IMR-90 (cell line): ENCODE measurements around the gene PRR5L. TPM values are rescaled to one million over a fixed set of nuclear protein-coding genes. Genes with fewer than 3 reads are reported as not detected.
A peak's percentile ranks its signal among the peaks of the same experiment; 100 is the strongest.

Source experiments
- ATAC-seq: fragments of 200-7000 bp; cut with Tn5 transposase; 2 replicates; pipeline ENCODE4 v1.9.1; 2020; ENCODE audit warnings: low read depth, mild to moderate bottlenecking, moderate library complexity
- BruUV-seq: library from RNA; stranded (reverse); fragments of 400-500 nt; replicated peaks from 2 replicates; lab custom pipeline; 2021; lab: Mats Ljungman, UMichigan
- CTCF ChIA-PET: fragments of 300-600 bp; formaldehyde crosslinking; extraction: SDS; loops from one replicate; lab custom pipeline; 2021; ENCODE audit warnings: antibody characterized with exemption; lab: Yijun Ruan, JAX
- POLR2A ChIA-PET: fragments of 300-600 bp; sonication (Branson Sonifier 250); formaldehyde crosslinking; loops from one replicate; lab custom pipeline; 2022; ENCODE audit warnings: antibody characterized with exemption; ENCODE audit not compliant: unreplicated experiment; lab: Charles Lee
- DNase-seq: peaks from one replicate; pipeline ENCODE4 v3.0.0; 2013
- H2AFZ ChIP-seq: replicated peaks from 2 replicates; pipeline ENCODE3; 2013; ENCODE audit warnings: low read length, mild to moderate bottlenecking; ENCODE audit not compliant: poor library complexity
- H2AK5ac ChIP-seq: 2 replicates; pipeline ENCODE4 v1.6.1; 2013; ENCODE audit warnings: low read depth, low read length, inconsistent platforms
- H2AK9ac ChIP-seq: replicated peaks from 2 replicates; pipeline ENCODE3; 2013; ENCODE audit warnings: mild to moderate bottlenecking, low read depth, low read length, moderate library complexity; ENCODE audit not compliant: poor library complexity
- H2BK120ac ChIP-seq: 2 replicates; pipeline ENCODE4 v1.6.1; 2013; ENCODE audit warnings: low read depth, low read length, inconsistent platforms
- H2BK15ac ChIP-seq: 3 replicates; pipeline ENCODE4 v1.6.1; 2013; ENCODE audit warnings: low read depth, low read length, inconsistent platforms
- H2BK20ac ChIP-seq: 2 replicates; pipeline ENCODE4 v1.6.1; 2013; ENCODE audit warnings: low read depth, mild to moderate bottlenecking, inconsistent platforms, low read length, moderate library complexity
- H2BK5ac ChIP-seq: 2 replicates; pipeline ENCODE4 v1.6.1; 2013; ENCODE audit warnings: mild to moderate bottlenecking, low read depth, low read length, inconsistent platforms; ENCODE audit not compliant: poor library complexity, severe bottlenecking
- H3K14ac ChIP-seq: replicated peaks from 2 replicates; pipeline ENCODE4 v1.6.1; 2013; ENCODE audit warnings: low read depth, low read length, inconsistent platforms
- H3K18ac ChIP-seq: 2 replicates; pipeline ENCODE4 v1.6.1; 2013; ENCODE audit warnings: low read depth, low read length, control low read depth
- H3K23ac ChIP-seq: 2 replicates; pipeline ENCODE4 v1.6.1; 2013; ENCODE audit warnings: low read depth, low read length, inconsistent platforms
- H3K27ac ChIP-seq: 2 replicates; pipeline ENCODE4 v1.5.1; 2013; ENCODE audit warnings: mild to moderate bottlenecking, control low read depth, low read length; ENCODE audit not compliant: insufficient read depth
- H3K27me3 ChIP-seq: 2 replicates; pipeline ENCODE4 v1.6.1; 2013; ENCODE audit warnings: low read length; ENCODE audit not compliant: control insufficient read depth, insufficient read depth
- H3K36me3 ChIP-seq: 2 replicates; pipeline ENCODE4 v1.6.1; 2013; ENCODE audit warnings: low read length, mixed read lengths; ENCODE audit not compliant: control insufficient read depth, insufficient read depth
- H3K4ac ChIP-seq: 2 replicates; pipeline ENCODE4 v1.6.1; 2013; ENCODE audit warnings: low read depth, low read length, inconsistent platforms
- H3K4me1 ChIP-seq: 2 replicates; pipeline ENCODE4 v1.6.1; 2013; ENCODE audit warnings: low read length, mixed read lengths; ENCODE audit not compliant: control insufficient read depth, insufficient read depth
- H3K4me2 ChIP-seq: 2 replicates; pipeline ENCODE4 v1.6.1; 2013; ENCODE audit warnings: low read depth, mild to moderate bottlenecking, control low read depth, low read length, moderate library complexity
- H3K4me3 ChIP-seq: 2 replicates; pipeline ENCODE4 v1.5.1; 2013; ENCODE audit warnings: low read depth, mild to moderate bottlenecking, control low read depth, low read length, moderate library complexity; ENCODE audit not compliant: insufficient read depth
- H3K56ac ChIP-seq: 2 replicates; pipeline ENCODE4 v1.6.1; 2013; ENCODE audit warnings: low read length, inconsistent platforms; ENCODE audit not compliant: insufficient read depth; ENCODE audit errors: extremely low read depth
- H3K79me1 ChIP-seq, 2 experiments: 2 replicates each; pipeline ENCODE4 v1.6.1; 2013; ENCODE audit warnings: low read length in 2 of 2, inconsistent platforms in 1 of 2, low read depth in 1 of 2
- H3K9ac ChIP-seq: 2 replicates; pipeline ENCODE4 v1.6.1; 2013; ENCODE audit warnings: low read depth, low read length, control low read depth
- H3K9me1 ChIP-seq: 2 replicates; pipeline ENCODE4 v1.6.1; 2013; ENCODE audit warnings: low read length, inconsistent platforms; ENCODE audit not compliant: insufficient read depth
- H3K9me3 ChIP-seq: 2 replicates; pipeline ENCODE4 v1.6.1; 2013; ENCODE audit warnings: low read length; ENCODE audit not compliant: control insufficient read depth, insufficient read depth
- H4K20me1 ChIP-seq: 2 replicates; pipeline ENCODE4 v1.6.1; 2013; ENCODE audit warnings: low read length, inconsistent platforms; ENCODE audit not compliant: insufficient read depth
- H4K5ac ChIP-seq: 2 replicates; pipeline ENCODE4 v1.6.1; 2013; ENCODE audit warnings: mild to moderate bottlenecking, low read depth, low read length, control low read depth
- H4K8ac ChIP-seq, 2 experiments: 2 replicates each; pipeline ENCODE4 v1.6.1; 2013; ENCODE audit warnings: low read depth in 2 of 2, low read length in 2 of 2, control low read depth in 1 of 2, inconsistent platforms in 1 of 2
- H4K91ac ChIP-seq: 2 replicates; pipeline ENCODE4 v1.6.1; 2013; ENCODE audit warnings: low read depth, low read length, inconsistent platforms; ENCODE audit not compliant: insufficient read depth
- BHLHE40 ChIP-seq: fragments of 150-350 bp; IDR thresholded peaks from 2 replicates; pipeline ENCODE4 v1.6.1; 2016; ENCODE audit warnings: mild to moderate bottlenecking, low read depth, low read length
- CHD1 ChIP-seq: IDR thresholded peaks from 2 replicates; pipeline ENCODE4 v1.6.1; 2012; ENCODE audit warnings: low read depth, low read length, improper control_type of control experiment
- FOS ChIP-seq: fragments of 150-350 bp; IDR thresholded peaks from 2 replicates; pipeline ENCODE4 v1.6.1; 2016; ENCODE audit warnings: low read depth, low read length
- MAFK ChIP-seq: IDR thresholded peaks from 2 replicates; pipeline ENCODE4 v1.6.1; 2012; ENCODE audit warnings: low read depth, low read length, improper control_type of control experiment
- MAZ ChIP-seq: IDR thresholded peaks from 2 replicates; pipeline ENCODE4 v1.6.1; 2012; ENCODE audit warnings: low read depth, mild to moderate bottlenecking, low read length, improper control_type of control experiment, moderate library complexity, borderline replicate concordance
- NFE2L2 ChIP-seq: fragments of 150-350 bp; IDR thresholded peaks from 2 replicates; pipeline ENCODE4 v1.6.1; 2016; ENCODE audit warnings: low read depth, mild to moderate bottlenecking, low read length
- POLR2A ChIP-seq: IDR thresholded peaks from 2 replicates; pipeline ENCODE4 v1.6.1; 2012; ENCODE audit warnings: mild to moderate bottlenecking, low read depth, low read length
- RFX5 ChIP-seq: IDR thresholded peaks from 2 replicates; pipeline ENCODE4 v1.8.0; 2012; ENCODE audit warnings: low read depth, mild to moderate bottlenecking, low read length, moderate library complexity
- SMC3 ChIP-seq: fragments of 150-350 bp; IDR thresholded peaks from 2 replicates; pipeline ENCODE4 v1.6.1; 2016; ENCODE audit warnings: low read depth, mild to moderate bottlenecking, antibody characterized with exemption, low read length, moderate library complexity
- USF2 ChIP-seq: fragments of 150-350 bp; IDR thresholded peaks from 2 replicates; pipeline ENCODE4 v1.6.1; 2017; ENCODE audit warnings: mild to moderate bottlenecking, antibody characterized with exemption, low read length, low read depth
- WGBS, 2 experiments: methylation state at CpG; one replicate each; pipeline versions ENCODE4 v1.1.5 to v1.1.7; 2013; ENCODE audit warnings: missing lambda C conversion rate in 2 of 2; ENCODE audit not compliant: insufficient read length in 1 of 2; ENCODE audit errors: extremely low coverage in 2 of 2; 5-methylcytosine and 5-hydroxymethylcytosine counted together
- dilution Hi-C: fragments of 300-500 bp; cut with HindIII; formaldehyde crosslinking; loops from one replicate; pipeline ENCODE4 v1.14.3; 2018; ENCODE audit warnings: low sequenced_read_pairs; ENCODE audit not compliant: unreplicated experiment
- in situ Hi-C: fragments of 300-500 bp; cut with MboI; formaldehyde crosslinking; loops from 3 replicates; pipeline ENCODE4 v1.14.3; 2019; ENCODE audit warnings: low sequenced_read_pairs, inconsistent platforms, mixed read lengths
- intact Hi-C: fragments of 100-400 bp; cut with micrococcal nuclease; formaldehyde crosslinking; loops from 2 replicates; pipeline ENCODE4 v1.10.0; 2022
- polyA plus RNA-seq, 3 experiments: library from polyadenylated mRNA; depleted of rRNA; stranded (reverse); fragments of >200 nt; gene quantifications; 2 replicates each; pipeline ENCODE4 v1.2.3, GENCODE V29; 2012; ENCODE audit warnings: low replicate concordance in 1 of 3
- total RNA-seq: library from RNA; depleted of rRNA; stranded (reverse); fragments of >200 nt; gene quantifications from 2 replicates; pipeline ENCODE4 v1.2.3, GENCODE V29; 2012

Gene PRR5L
- total and polyA plus RNA-seq, 2 of the 4 experiments (the other 2 are of a cell fraction) = 2.9 to 3.6 TPM

DNA sequence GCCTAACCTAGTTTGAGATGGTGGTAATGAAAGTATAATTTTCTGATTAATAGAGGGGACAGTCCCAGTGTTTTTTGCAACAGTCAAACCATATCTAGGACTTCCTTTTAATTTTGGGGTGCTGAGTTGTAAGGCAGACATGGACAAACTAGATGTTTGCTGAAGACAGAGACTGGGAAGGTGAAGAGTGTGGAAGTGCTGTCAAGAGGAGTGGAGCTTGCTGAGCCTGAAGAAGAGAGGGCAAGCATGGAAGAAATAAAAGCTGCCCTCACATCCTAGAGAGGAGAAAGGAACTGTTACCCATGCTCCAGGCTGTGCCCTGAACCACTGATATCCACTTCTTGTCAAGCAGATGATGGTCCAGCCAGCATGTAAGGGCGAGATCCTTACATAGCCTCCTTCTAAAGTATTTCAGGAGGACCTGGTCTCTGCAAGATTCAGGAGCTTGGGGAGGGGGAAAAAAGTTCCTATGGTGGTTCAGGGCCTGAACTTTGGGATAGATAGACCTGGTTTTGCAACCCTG lies 51.4 kb downstream of the PRR5L start (continued):
- TF ChIP-seq NFE2L2 (no peak), USF2 (no peak)

DNA sequence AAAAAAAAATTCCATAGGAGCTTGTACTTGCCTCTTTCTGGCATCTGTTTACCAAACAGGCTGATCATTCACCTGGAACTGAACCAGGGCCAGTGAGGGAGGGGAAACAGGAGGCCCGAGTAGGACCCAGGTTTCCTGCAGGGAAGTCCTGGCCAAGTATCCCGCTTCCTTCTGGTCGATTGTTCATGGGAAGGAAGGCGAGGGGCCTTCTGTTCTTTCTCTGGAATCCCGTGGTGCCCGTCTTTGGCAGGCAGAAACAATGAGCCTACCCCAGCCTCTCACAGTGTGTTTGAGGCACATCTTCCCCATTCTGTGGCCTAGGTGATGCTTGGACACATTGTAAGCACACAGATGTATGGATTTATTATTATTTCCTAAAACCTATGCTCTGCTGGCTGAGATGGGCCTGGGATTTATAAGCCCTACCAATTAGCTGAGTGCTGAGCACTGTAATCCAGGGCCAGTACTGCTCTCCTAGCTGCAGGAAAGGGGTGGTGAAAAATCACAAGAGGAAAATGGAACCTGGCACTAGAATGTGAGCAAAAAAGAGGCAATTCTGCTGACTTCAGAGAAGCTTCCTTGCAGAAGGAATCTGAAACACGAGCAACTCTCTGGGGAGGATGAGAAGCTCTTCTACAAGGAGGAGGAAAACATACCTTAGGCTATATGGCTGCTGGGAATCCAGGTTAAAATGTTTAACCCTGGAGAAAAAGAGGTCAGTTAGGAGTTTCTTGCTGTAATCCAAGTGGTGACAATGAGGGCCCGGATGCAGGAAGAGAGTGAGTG lies 53.5 kb downstream of the PRR5L start:
- CTCF ChIA-PET = no interaction called here
- H2AK5ac ChIP-seq = no peak overlapping the region
- no peak overlapping the region for H2BK120ac ChIP-seq
- 80% methylated on average over 3 of the region's 8 CpGs; no CpG with 5 or more reads in 1 of the 2 experiments for whole genome bisulfite sequencing, 2 experiments
- H3K23ac ChIP-seq = no peak overlapping the region
- no peak overlapping the region for H3K4me3 ChIP-seq
- no peak overlapping the region for H3K56ac ChIP-seq
- ATAC-seq = no peak
- H3K9ac ChIP-seq = no peak overlapping the region
- TF ChIP-seq FOS (no peak), CHD1 (no peak), SMC3 (no peak), MAZ (no peak), RFX5 (no peak), USF2 (no peak), POLR2A (no peak), BHLHE40 (no peak), MAFK (no peak)
- H3K4ac ChIP-seq = no peak overlapping the region
- H3K36me3 ChIP-seq = no peaks in the 10 kb centered on the region
- no peak overlapping the region for H3K14ac ChIP-seq
- no peak overlapping the region for H3K18ac ChIP-seq
- BruUV-seq = no TSS peak
- no peak overlapping the region for H3K4me2 ChIP-seq
- H4K5ac ChIP-seq = no peak overlapping the region
- no peak overlapping the region for H3K27ac ChIP-seq
- H2AFZ ChIP-seq = peak overlapping the region; percentile 33
- POLR2A ChIA-PET = no interaction called here
- H3K79me1 ChIP-seq = no peaks in the 10 kb centered on the region
- in situ Hi-C loops = no loop called here
- no peaks in the 10 kb centered on the region for H3K9me3 ChIP-seq
- H2AK9ac ChIP-seq = no peak overlapping the region
- H3K4me1 ChIP-seq = peaks cover 2% of the 10 kb centered on the region; the same call in 1 of the 2 replicates
- intact Hi-C loops = no loop called here
- no peaks in the 10 kb centered on the region for H4K20me1 ChIP-seq
- dilution Hi-C loops = no loop called here
- H3K27me3 ChIP-seq = peaks cover 16% of the 10 kb centered on the region
- no peak overlapping the region for H4K8ac ChIP-seq
- no peak overlapping the region for H2BK15ac ChIP-seq
- no peak for DNase-seq
- H3K9me1 ChIP-seq = 0 out of 2 replicates have a peak, but pooled peaks cover 3% of the 10 kb centered on the region
- H2BK20ac ChIP-seq = no peak overlapping the region
- no peak overlapping the region for H2BK5ac ChIP-seq
- H4K91ac ChIP-seq = no peak overlapping the region
